ENCODE data around the gene NXPH4. TPM values are rescaled to one million over a fixed set of nuclear protein-coding genes. Genes with fewer than 3 reads are reported as not detected.

Gene NXPH4
- total RNA-seq, 4 donors from 2014 or later: 0.56 to 2.4 (median 1.4) TPM; not detected in 1

DNA sequence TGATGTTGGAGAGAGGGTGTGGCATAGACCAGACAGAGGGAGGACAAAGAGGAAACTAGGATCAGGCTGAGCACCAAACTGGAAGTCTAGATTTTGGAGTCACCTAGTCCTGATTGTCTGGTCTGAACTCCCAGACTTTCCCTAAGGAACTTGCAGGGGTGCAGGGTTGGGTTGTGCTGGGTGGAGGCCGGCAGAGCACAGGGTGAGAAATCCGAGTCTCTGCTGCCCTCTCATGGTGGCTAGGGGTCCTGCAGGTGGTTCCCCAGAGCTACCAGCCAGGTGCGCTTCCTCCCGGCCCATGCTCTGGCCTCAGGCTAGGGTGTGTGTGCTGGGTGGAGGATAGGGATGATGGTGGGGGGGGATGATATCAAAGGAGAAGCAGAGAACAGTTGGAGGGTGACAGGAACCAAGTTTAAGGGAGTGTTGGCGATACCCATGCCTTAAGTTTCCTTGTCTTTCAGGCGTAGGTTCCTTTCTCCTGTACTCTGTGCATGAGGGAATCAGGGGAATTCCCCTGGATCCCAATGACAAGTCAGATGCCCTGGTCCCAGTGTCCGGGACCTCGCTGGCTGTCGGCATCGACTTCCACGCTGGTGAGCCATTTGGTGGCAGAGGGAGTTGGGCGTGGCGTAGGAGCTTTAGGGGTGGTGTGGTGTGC lies 33.5 kb upstream of the NXPH4 start:
- peak; percentile 52 for ATAC-seq (ENCODE audit: low FRiP score)
- TF ChIP-seq CTCF (IDR thresholded peaks at IDR 0.05): peak in 1 of 3 donors; percentile 80
- peak; percentile 63 for DNase-seq (ENCODE audit: low spot score)

DNA sequence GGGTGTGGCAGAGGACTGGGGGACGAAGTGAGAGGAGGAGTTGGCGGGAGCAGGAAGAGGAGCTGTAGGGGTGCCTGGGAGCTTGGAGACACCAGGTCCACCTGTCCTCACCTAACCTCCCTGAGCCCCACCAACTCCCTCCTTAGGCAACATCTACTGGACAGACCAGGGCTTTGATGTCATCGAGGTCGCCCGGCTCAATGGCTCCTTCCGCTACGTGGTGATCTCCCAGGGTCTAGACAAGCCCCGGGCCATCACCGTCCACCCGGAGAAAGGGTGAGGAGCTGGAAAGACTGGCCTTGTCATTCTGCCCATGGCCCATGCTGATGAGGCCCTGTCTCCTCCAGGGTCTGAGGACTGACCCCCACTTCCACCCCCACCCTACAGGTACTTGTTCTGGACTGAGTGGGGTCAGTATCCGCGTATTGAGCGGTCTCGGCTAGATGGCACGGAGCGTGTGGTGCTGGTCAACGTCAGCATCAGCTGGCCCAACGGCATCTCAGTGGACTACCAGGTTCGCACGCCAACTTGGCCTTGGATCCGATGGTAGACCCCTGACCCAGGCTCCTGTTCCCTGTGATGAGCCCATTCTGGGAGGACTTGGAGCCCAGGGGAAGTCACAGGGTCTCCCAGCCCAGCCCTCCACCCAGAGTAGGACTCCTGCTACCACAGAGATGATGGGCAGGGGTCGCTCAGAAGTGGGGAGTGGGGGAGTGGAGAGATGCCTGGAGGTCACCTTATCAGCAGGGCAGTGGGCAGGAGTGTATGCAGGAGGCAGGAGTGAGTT lies 32.5 kb upstream of the NXPH4 start:
- DNase-seq (ENCODE audit: low spot score) (no peak), ATAC-seq (ENCODE audit: low FRiP score) (no peak)
- no peak for TF ChIP-seq CTCF (IDR thresholded peaks at IDR 0.05)

DNA sequence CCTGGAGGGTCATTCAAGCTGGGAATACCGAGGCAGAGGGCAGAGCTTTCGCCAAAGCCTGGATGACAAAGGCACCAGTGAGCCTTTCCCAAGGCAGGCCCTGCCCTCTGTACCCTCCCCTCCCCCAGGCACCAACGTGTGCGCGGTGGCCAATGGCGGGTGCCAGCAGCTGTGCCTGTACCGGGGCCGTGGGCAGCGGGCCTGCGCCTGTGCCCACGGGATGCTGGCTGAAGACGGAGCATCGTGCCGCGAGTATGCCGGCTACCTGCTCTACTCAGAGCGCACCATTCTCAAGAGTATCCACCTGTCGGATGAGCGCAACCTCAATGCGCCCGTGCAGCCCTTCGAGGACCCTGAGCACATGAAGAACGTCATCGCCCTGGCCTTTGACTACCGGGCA lies 31.2 kb upstream of the NXPH4 start:
- no peak for ATAC-seq (ENCODE audit: low FRiP score)
- no peak for DNase-seq (ENCODE audit: low spot score)
- no peak for TF ChIP-seq CTCF (IDR thresholded peaks at IDR 0.05)

GRCh38 chr12:57185906-57186508 lies 30.6 kb upstream of the NXPH4 start:
- no peak for TF ChIP-seq CTCF (IDR thresholded peaks at IDR 0.05)
- DNase-seq (ENCODE audit: low spot score): no peak
- ATAC-seq (ENCODE audit: low FRiP score): no peak

- no peak for TF ChIP-seq CTCF (IDR thresholded peaks at IDR 0.05)
- ATAC-seq (ENCODE audit: low FRiP score) (no peak), DNase-seq (ENCODE audit: low spot score) (no peak)
Measured at GRCh38 chr12:57187222-57188089, 29.1 kb upstream of the NXPH4 start.

- ATAC-seq (ENCODE audit: low FRiP score) (no peak), DNase-seq (ENCODE audit: low spot score) (no peak)
- TF ChIP-seq CTCF (IDR thresholded peaks at IDR 0.05): no peak
Measured at GRCh38 chr12:57188090-57188425, 28.5 kb upstream of the NXPH4 start.

Data from omental fat pad (tissue), 4 donors.